IPS-18c (cell line): ENCODE data around the gene ADGRA3.

Experiments
- H3K4me3 ChIP-seq: 2 replicates; pipeline ENCODE4 v1.7.0; 2013; ENCODE audit warnings: low read depth, mild to moderate bottlenecking, low read length, moderate library complexity; ENCODE audit not compliant: insufficient read depth
- H3K9me3 ChIP-seq: one replicate; pipeline ENCODE4 v1.6.1; 2013; ENCODE audit warnings: mild to moderate bottlenecking, low read length, moderate library complexity; ENCODE audit not compliant: control insufficient read depth, insufficient read depth

ADGRA3 gene

GRCh38 chr4:22466581-22466980 is 49.3 kb downstream of the ADGRA3 start:
- Histone ChIP-seq H3K9me3 (peaks cover 2% of the 10 kb centered on the region), H3K4me3 (no peak overlapping the region)

GRCh38 chr4:22465996-22466395 is 49.9 kb downstream of the ADGRA3 start:
- H3K9me3 ChIP-seq: peaks cover 2% of the 10 kb centered on the region
- no peak overlapping the region for H3K4me3 ChIP-seq

- Histone ChIP-seq H3K4me3 (no peak overlapping the region), H3K9me3 (peaks cover 2% of the 10 kb centered on the region)
Observed at GRCh38 chr4:22465349-22465748, 50.5 kb downstream of the ADGRA3 start.

- H3K4me3 ChIP-seq: no peak overlapping the region
- H3K9me3 ChIP-seq: peaks cover 2% of the 10 kb centered on the region
Observed at GRCh38 chr4:22463179-22463578, 52.7 kb downstream of the ADGRA3 start.

- Histone ChIP-seq H3K4me3 (no peak overlapping the region), H3K9me3 (peaks cover 2% of the 10 kb centered on the region)
Observed at GRCh38 chr4:22462688-22463087, 53.2 kb downstream of the ADGRA3 start.

- Histone ChIP-seq H3K4me3 (no peak overlapping the region), H3K9me3 (peaks cover 2% of the 10 kb centered on the region)
Observed at GRCh38 chr4:22460266-22460665, 55.6 kb downstream of the ADGRA3 start.

- Histone ChIP-seq H3K9me3 (peaks cover 2% of the 10 kb centered on the region), H3K4me3 (no peak overlapping the region)
Observed at GRCh38 chr4:22458098-22458497, 57.8 kb downstream of the ADGRA3 start.

- Histone ChIP-seq H3K4me3 (no peak overlapping the region), H3K9me3 (peaks cover 2% of the 10 kb centered on the region)
Observed at GRCh38 chr4:22457348-22457747, 58.5 kb downstream of the ADGRA3 start.

GRCh38 chr4:22456291-22456690 is 59.6 kb downstream of the ADGRA3 start:
- peaks cover 2% of the 10 kb centered on the region for H3K9me3 ChIP-seq
- H3K4me3 ChIP-seq: no peak overlapping the region

GRCh38 chr4:22454955-22455354 is 60.9 kb downstream of the ADGRA3 start:
- peaks cover 2% of the 10 kb centered on the region for H3K9me3 ChIP-seq
- H3K4me3 ChIP-seq: no peak overlapping the region

- H3K9me3 ChIP-seq: peaks cover 2% of the 10 kb centered on the region
- H3K4me3 ChIP-seq: no peak overlapping the region
Observed at GRCh38 chr4:22454216-22454838, 61.5 kb downstream of the ADGRA3 start.

GRCh38 chr4:22444813-22445212 is 71.1 kb downstream of the ADGRA3 start:
- no peaks in the 10 kb centered on the region for H3K9me3 ChIP-seq
- H3K4me3 ChIP-seq: no peak overlapping the region

GRCh38 chr4:22442956-22443355 is 72.9 kb downstream of the ADGRA3 start:
- Histone ChIP-seq H3K9me3 (no peaks in the 10 kb centered on the region), H3K4me3 (no peak overlapping the region)

GRCh38 chr4:22440999-22441398 is 74.9 kb downstream of the ADGRA3 start:
- Histone ChIP-seq H3K4me3 (no peak overlapping the region), H3K9me3 (no peaks in the 10 kb centered on the region)

- no peaks in the 10 kb centered on the region for H3K9me3 ChIP-seq
Observed at GRCh38 chr4:22439947-22440346, 75.9 kb downstream of the ADGRA3 start.

GRCh38 chr4:22435652-22436051 is 80.2 kb downstream of the ADGRA3 start:
- no peak overlapping the region for H3K4me3 ChIP-seq
- H3K9me3 ChIP-seq: no peaks in the 10 kb centered on the region

More at GRCh38 chr4:22439947-22440346, 75.9 kb downstream of the ADGRA3 start:
- no peak overlapping the region for H3K4me3 ChIP-seq

- Histone ChIP-seq H3K9me3 (no peaks in the 10 kb centered on the region), H3K4me3 (no peak overlapping the region)
Observed at GRCh38 chr4:22434895-22435294, 81.0 kb downstream of the ADGRA3 start.

- H3K4me3 ChIP-seq: no peak overlapping the region
- no peaks in the 10 kb centered on the region for H3K9me3 ChIP-seq
Observed at GRCh38 chr4:22430626-22431025, 85.2 kb downstream of the ADGRA3 start.

- Histone ChIP-seq H3K4me3 (no peak overlapping the region), H3K9me3 (no peaks in the 10 kb centered on the region)
Observed at GRCh38 chr4:22428441-22428840, 87.4 kb downstream of the ADGRA3 start.
